GM19193 (cell line): ENCODE results near the gene FIG4.

Experiments used
- POLR2A ChIP-seq: IDR thresholded peaks from 4 replicates; pipeline ENCODE4 v1.6.1; 2011; ENCODE audit not compliant: insufficient read depth, insufficient read length; ENCODE audit errors: extremely low read depth

FIG4 gene

GRCh38 chr6:109693111-109693510 lies 2.0 kb downstream of the FIG4 start:
- TF ChIP-seq POLR2A: no peak

GRCh38 chr6:109695468-109695867 lies 4.4 kb downstream of the FIG4 start:
- no peak for TF ChIP-seq POLR2A

DNA sequence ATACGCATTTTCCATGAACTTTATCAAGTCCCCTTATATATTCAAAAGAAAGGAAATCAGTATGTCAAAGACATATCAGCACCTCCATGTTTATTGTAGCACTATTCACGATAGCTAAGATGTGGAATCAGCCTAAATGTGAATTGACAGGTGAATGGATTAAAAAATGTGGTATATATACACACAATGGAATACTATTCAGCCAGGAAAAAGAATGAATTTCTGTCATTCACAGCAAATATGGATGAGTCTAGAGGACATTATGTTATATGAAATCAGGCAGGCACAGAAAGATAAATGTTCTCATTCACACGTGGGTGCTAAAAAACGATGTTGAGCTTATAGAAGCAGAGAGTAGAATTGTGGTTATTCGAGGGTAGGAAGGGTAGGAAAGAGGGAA lies 5.3 kb downstream of the FIG4 start:
- TF ChIP-seq POLR2A: no peak

- TF ChIP-seq POLR2A: no peak
These were observed 10.1 kb downstream of the FIG4 start for GRCh38 chr6:109701221-109701620.

DNA sequence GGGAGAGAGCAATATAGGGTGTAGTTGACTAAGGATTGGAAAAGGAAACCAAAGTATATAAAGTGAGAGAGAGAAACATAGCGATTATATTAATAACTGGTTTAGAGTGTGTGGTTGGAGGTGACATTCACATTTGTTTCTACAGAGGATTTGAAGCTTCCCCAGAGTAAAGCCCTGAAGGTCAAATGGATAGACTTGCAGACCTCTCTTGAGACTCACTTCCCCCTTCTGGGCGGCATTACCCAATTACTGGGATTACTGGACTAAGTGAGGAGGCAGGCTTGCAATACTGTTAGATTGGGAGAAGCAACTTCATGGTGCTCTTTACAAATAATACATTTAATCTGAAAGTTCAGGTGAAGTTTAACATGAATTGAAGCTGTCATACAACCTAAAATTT lies 10.7 kb downstream of the FIG4 start:
- TF ChIP-seq POLR2A: no peak

- TF ChIP-seq POLR2A: no peak
These were observed 11.7 kb downstream of the FIG4 start for GRCh38 chr6:109702791-109703190.

DNA sequence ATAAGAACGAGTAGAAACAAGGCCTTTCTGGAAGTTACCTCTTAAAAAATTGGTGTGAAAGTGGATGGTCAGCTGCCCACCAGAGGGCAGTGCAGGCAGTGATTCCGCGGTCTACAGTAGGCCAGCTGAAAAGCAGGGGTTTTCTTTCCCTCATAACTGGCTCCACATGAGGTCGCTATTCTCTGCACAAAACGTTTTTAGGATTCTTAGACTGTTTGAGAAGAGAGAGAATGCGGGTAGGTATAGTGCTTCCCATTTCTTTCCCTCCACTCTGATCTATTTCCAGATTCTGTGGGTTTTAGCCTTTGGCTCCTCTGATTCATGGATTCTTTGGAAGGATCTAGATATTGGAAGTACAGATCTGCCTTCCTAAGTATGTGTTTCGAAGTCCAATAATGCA lies 14.2 kb downstream of the FIG4 start:
- TF ChIP-seq POLR2A: no peak

- TF ChIP-seq POLR2A: no peak
These were observed 15.4 kb downstream of the FIG4 start for GRCh38 chr6:109706513-109706912.

DNA sequence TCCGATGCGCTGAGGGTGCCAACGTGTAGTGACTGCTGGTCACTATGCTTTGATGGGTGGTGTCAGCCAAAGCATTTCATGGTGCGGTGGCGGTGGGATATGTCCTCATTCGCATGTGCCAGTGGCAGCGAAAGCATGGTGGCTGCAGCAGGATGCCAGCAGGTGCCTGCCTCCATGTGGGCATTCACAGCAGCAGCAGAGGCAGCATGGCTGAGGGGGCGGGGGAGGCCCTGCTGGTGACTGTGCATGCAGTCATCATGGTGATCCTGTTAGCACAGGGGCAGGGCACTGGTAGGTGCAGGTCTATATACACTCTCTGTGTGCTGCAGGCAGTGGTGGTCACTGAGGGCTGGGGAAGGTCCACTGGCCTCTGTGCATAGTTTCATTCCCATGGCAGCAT lies 22.0 kb downstream of the FIG4 start:
- no peak for TF ChIP-seq POLR2A

GRCh38 chr6:109714166-109714565 lies 23.1 kb downstream of the FIG4 start:
- no peak for TF ChIP-seq POLR2A

DNA sequence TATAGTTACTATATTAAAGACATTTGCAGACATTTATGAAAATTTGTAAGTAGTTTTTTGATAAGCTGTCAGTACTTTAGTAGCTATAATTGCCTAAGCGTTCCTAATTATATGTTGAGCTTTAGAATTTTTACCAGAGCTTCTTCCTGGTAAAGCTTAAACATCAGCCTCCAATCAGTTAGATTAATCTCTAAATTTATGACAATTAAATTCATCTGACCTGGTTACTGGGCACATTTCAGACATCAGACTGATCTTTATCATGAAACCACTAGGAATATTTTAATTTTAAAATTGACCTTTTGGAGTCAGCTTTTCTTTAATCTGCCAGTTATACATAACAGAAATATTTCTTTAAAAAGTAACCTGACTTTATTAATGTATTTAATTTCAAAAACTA lies 23.5 kb downstream of the FIG4 start:
- TF ChIP-seq POLR2A: no peak

- no peak for TF ChIP-seq POLR2A
These were observed 24.5 kb downstream of the FIG4 start for GRCh38 chr6:109715616-109716015.

- TF ChIP-seq POLR2A: no peak
These were observed 26.9 kb downstream of the FIG4 start for GRCh38 chr6:109717971-109718370.

DNA sequence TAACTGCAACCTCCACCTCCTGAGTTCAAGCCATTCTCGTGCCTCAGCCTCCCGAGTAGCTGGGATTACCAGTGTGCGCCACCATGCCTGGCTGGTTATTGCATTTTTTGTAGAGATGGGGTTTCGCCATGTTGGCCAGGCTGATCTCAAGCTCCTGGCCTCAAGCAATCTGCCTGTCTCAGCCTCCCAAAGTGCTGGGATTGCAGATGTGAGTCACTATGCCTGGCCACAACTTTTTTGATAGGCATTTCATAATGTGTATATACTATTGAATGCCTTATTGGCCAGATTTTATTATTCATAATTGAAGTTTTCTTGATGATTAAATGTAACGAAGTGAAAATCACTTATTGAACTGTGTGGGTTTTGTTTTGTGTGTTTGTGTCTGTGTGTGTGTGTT lies 27.9 kb downstream of the FIG4 start:
- TF ChIP-seq POLR2A: no peak

DNA sequence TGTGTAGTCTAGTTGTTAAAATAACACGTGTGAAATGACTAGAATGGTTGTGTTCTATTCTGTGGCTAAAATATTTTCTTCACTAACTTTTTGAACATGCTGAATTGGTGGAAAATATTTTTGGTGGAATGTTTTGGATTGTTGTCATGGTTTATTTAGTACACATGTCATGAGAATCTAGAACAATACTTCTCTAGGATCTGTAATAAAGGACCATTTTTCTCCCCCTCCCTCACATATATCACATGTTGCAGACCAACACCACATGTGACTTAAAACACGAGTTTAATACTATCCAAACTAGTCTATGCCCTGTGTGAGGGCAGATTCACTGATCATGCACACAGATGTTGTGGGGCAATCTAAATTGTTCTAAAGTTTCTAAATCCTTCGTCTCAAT lies 29.2 kb downstream of the FIG4 start:
- no peak for TF ChIP-seq POLR2A

GRCh38 chr6:109722011-109722410 lies 30.9 kb downstream of the FIG4 start:
- TF ChIP-seq POLR2A: no peak

DNA sequence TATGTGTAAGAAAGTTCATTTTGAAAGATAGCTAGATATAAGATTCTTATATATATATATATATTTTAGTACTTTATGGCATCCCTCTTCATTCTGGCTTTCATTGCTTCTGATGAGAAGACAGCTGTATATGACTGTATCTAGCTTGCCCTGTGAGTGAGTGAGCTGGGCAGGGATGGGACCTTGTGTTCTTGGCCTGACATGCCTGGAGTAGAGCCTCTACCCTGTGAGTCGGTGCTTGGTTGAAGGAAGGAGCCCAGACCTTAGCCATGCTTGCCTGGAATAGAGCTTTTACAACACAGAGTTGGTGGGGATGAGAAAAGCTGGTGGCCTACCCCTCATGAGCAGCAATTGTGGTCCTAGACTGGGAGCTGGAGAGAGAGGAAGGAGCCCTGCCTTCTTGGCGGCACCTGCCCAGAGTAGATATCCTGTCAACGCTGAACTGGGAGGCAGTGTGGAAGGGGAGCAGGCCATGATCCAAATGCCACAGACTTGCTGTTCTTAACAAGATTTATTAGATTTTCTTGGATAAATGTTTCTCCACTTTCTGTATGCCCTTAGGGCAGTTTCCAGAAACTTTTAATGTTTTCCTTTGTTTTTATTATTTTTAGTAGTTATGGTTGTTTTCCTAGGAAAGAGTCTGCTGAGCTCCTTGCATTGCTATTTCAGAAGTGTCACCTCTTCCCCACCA lies 31.6 kb downstream of the FIG4 start:
- no peak for TF ChIP-seq POLR2A
